HG03175 (cell line): ENCODE data around the gene ITGA8.
"Not testable (repeated sequence)": the region's sequence is repeated elsewhere in the genome, so short reads cannot be mapped to it uniquely, and the experiment has no call there.

Source experiments
- ATAC-seq: cut with Tn5 transposase; IDR thresholded peaks from one replicate; pipeline ENCODE4 v1.9.1; 2021; ENCODE audit warnings: mild to moderate bottlenecking, moderate library complexity; ENCODE audit not compliant: unreplicated experiment

ITGA8 gene

DNA sequence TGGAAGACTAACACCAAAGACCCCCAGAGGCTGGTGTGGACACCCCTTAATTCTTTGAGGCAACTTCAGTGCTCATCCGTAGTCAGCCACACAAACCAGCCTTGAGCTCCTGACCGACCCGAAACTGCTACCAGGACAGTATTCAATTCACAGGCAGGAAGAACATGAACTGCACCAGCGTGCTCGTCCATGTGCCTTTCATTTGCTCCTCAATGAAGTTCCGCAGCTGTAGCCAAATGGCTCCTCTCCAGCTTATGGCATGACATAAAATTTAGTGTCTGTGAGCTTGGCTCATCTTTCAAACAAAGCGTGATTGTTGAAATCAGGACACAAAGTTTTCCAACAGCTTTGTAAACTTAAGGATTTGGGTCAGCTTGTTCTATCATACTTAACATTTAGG is 204.5 kb downstream of the ITGA8 start:
- no peak for ATAC-seq

DNA sequence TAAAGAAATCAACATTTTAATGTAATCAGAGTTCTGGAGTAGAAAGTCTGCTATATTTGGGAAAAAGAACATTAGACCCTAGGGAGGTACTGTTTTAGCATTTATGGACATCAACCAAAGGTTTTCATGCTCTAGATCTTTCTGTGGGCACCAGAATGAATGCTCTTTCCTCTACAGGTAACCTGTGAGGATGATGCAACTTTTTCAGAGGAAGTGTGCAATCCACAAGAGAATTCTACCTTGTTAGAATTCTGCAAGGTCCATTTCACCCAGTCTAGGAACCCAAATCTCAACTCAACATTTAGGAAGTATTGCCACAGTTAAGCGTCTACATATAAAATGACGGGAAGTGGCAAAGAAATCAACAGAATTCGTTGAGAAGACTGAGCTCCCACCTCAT is 208.8 kb downstream of the ITGA8 start:
- no peak for ATAC-seq

DNA sequence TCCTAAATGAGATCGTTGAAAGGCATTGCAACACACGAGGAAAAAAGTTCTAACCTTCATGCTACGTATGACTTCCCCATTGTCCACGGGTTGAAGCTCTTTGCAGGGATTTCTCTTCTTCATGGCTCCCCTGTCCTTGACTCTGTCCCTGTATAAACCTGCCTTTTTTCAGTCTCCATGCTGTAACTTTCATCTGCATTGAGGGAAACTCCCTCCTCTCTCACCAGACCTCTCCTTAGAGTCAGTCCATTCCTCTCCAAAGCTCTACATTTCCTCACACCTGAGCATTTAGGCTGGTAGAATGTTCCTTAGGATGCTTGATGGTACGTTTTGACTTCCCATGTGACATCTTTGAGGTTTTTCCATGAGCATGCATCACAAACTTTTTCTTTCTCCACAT is 214.4 kb downstream of the ITGA8 start:
- no peak for ATAC-seq

DNA sequence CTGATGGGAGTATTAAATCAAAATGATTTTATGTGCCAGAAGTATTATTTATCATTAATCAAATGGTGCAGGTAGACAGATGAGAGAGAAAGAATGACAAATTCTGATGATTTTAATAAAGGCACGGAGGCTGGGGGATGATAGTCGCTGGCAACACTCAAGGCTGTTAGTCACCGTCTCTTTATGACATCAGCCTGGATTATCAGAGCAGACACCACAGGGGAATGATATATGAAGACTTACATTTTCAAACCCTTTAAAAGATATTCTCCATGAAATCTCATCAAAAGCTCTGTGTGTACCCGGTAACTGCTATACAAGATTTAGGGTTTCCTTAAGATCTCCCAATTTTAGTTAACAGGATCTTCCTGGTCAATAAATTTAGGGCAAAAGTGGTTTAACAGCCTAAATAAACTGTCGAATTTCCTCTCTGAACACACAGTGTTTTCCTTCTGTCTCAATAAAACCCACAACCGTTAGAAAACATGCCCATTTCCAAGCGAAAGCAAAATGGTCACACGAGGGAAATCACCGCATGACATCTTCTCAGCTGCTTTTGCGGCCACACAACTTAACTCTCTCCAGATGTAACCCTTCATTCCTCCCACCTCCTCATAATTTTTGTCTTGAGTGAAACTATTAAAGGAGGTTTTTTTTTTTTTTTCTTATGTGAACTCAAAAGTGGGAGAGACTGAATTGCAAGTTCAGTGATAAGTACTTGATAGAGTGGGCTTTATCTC is 215.5 kb downstream of the ITGA8 start:
- ATAC-seq, result no peak

DNA sequence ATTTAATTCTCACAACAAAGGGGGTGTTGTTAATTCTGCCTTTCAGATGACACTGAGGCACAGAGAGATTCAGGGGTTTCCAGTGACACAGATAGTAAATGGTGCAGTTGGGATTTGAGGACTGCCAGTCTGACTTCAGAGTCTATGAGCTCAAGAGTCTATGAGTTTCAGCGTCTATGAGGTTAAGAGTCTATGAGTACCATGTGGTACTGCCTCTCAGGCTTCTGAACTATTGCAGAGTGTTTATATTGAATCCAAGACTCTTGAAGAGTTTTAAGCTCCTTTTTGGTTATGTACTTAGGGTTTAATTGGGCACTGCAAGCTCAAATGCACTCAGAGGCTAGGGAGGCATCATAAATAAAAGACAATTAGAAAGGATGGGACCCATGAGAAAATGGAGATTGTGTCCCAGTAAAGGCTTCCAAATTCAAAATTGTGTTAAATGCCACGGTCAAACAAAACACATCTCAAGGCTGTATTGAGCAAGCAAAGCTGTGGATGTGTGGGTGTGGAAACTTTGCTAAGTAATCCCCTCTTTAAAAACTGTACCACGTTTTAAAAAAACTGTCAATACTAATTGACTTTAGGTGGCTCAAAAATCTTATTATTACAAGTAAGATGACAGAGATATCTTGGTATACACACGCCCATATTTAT is 224.7 kb downstream of the ITGA8 start:
- ATAC-seq, result no peak

DNA sequence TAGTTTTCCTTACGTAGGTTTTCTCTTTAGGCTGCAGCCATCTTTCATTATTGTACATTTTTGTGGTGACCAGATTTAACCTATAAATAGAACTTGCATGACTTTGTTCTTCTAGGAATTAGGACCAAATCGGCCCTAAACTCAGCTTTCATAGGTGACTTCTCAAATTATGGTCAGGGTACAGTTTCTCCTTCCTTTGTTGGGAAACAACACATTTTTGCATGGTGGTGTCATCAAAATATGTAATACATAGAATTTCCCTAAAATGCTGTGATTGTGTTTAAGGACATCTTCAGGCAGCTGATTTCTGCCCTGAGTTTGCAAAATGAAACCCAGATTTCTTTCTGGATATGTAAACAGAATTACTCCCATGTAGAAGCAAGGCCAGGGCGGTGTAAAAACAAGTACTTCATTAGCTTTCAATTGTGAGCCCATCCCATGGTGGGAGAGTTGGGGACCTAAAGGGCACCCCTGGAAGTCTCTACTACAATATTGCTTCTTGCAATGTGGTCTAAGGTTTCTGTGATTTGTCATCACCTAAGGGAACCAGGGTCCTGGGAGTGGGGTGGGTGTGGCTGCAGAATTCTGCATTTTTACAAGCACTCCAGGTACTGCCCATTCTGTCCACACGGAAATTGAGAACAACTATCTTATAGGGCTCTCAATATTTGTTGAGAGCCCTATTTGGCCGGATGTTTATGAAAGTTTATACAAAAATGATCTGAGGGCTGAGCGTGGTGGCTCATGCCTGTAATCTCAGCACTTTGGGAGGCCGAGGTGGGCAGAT is 227.7 kb downstream of the ITGA8 start:
- no peak for ATAC-seq

DNA sequence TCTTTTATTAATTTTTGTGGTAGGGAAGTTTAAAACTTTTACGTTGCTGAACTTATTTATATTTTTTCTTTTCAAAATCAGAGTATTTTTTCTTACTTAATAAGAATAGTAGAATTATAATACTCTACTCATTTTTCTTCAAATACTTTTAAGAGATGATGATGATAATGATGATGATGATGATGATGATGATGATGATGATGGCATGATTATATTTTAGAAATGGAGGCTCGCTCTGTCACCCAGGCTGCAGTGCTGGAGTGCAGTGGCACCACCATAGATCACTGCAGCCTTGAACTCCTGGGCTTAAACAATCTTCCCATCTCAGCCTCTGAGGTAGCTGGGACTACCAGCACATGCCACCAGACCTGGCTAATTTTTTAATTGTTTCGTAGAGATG is 230.3 kb downstream of the ITGA8 start:
- no peak for ATAC-seq

DNA sequence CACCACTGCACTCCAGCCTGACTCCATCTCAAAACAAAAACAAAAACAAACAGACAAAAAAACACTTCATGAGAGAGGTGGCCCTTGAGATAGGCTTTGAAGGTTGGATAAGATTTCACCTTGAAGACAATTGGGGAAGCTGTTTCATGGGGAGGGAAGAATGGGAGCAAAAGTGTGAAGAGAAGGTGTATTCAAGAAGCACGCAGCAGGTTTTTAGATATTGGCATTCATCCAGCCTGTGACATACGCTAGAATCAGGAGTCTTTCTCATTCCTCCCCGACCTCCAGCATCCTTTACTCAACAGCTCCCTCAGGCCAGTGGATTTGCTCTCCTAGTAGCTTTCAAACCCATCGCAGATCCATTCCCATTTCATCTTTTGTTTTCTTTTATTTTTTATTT is 232.3 kb downstream of the ITGA8 start:
- no peak for ATAC-seq

DNA sequence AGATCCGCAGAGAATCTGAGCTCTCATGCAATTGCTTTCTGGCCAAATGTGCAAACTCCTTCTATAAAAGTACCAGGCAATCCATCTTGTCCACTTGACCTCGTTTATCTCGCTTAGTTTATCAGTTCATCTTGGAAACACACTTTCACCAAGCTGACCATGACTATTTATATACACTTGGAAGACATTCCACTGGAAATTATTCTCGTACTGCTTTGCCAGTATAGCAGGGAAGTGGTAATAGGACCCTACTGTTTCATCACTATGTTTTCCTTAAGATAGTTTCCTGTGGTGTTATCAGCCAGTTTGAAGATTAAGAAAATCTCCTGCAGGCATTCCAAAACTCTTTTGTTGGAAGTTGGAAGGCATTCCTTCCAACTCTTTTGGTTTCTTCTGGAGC is 233.3 kb downstream of the ITGA8 start:
- ATAC-seq, result no peak

DNA sequence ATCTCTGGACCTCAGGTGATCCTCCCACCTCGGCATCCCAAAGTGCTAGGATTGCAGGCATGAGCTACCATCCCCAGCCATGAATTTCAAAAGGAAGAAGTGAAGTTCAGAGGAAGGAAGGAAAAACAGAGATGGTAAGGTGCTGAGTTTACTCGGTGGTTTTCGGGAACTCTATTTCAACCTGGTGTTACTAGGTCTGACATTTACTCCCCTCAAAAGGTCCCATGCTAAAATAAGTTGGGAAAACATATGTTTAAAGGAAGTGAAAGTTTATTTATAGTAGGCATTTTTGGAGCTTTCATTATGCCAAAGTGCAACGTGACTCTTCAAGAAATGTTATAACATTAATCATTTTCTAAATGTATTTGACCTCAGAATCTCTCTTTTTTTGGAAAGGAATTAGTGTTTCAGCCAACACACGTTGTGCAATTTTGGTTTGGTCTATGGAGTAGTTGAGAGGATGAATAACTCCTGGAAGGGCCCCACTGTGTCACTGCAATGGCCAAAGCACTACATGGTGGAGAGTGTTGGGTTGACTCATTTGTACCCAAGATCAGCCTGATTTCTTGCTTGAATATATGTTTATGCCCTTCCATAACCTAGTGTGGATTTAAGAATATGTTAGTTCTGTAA is 233.9 kb downstream of the ITGA8 start:
- ATAC-seq, result no peak

DNA sequence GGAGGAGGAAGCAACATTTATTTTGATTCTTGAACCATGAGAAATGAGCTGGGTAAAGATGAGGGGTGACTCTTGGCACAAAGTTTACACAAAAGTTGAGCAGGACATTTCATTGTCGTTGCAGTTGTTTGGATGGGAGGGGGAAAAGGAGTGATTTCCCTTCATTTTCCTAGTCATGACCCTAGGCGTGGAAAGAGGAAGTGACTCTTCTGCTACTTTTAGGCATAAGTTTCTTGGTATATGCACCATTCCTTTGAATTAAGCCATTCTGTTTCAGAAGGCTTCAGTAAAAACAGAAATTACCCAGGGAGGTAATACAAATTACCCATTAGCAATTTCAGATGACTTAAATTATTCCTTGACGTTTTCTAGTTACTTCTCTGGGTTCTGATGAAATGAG is 234.7 kb downstream of the ITGA8 start:
- no peak for ATAC-seq

DNA sequence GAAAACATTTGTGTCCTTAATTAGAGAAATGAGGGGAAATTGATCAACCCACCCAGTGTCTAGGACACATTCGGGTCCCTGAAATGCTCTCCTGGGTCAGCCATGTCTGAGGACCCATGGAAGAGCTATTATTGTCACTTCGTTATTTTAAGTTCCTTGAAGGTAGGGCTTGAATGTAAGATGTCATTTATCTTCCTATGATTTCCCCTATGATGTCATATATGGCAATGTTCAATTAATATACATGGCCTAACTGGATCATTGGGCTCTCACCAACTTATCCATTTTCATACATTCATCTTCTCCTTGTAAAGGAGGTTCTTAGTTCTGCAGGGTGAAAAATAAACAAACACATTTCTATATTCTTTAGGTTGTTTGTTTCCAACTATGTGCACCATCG is 235.6 kb downstream of the ITGA8 start:
- ATAC-seq, result no peak

DNA sequence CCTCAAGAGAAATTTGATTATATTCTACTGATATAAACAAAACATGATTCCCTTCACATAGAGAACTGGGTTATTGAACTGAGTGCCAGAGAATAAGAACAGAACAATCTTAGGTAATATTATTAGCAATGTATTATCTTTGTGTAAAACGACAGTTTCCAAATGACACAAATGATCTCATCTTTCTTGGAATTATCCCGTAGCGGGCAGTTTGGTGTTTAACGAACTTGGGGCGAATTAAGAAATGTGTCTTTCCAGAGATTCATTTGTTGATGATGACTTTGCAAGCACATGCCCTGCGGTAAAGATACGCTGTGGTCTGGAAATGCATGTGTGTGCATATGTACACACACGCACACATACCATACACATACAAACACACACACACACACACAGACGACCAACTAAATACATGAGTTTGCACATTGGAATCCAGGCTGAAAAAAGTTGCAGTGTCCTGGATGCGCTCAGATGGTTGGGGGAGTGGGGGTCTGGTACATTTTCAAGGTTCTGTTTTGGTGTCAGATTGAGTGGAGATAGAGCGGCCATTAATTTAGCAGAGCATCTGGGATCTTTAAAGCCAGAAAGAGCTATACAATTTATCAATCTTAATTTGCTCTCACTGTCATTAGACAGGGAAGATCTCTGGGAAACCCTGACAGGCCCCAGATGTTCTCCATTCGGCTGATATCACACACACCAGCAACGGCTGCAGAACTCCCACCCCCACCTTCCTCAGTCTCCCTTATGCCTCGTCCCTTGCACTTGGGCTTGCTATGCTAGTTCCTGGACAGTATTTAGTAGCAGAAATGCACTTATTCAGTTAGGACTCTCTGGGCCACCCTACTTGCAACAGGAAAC is 236.3 kb downstream of the ITGA8 start:
- ATAC-seq, result no peak

DNA sequence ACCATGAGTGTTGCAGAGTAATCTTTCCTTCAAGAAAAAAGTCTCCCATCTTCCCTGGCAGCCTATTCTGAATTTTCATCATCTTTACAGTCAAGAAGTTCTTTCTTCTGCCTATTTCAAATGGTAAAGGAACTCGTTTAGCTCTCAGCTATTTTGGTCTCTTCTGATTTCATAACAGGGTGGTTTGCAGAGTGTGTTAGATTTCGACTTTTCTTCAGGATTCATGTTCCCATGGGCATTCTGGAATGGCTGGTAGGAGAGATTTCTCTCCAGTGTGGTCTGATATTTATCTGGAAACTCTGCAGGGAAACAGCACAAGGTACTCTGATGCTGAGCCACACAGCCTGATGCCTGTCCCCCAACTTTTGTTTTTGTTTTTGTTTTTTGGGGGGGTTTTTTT is 237.6 kb downstream of the ITGA8 start:
- ATAC-seq, result no peak

DNA sequence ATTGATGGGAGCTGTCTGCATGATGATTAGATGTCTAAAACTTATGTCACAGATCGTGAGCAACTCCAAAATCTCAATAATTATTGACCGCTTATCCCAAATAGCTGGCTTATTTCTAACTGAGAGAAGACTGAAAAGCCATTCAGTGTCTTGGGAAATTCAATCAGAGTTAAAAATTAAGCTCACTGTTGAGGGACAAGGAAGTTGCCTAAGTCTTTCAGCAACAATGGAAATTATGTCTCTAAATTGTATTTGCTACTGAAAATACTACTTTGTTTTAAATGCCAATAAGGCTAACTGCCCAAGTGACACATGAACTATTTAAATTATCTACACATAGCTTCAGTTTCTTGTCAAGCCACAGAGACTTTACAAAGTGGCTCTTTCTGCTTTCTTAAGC is 240.8 kb downstream of the ITGA8 start:
- no peak for ATAC-seq

DNA sequence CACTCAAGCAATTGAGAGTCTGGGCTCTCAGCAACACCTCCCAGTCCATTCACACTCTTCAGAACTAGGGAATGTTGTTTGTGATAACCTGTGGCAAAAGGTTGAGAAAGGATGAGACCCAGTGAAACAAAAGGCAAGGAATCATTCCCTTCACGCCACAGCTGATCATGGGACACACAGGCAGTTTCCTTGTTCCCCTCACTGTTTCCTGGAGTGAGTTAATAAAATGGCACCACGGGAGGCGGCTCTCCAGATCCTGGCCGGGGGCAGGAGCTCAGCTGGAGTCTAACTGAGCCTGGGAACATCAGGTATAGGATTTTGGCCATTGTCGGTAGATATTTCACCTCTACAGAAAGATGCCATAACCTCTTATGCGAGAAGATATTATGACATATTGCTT is 241.3 kb downstream of the ITGA8 start:
- no peak for ATAC-seq

DNA sequence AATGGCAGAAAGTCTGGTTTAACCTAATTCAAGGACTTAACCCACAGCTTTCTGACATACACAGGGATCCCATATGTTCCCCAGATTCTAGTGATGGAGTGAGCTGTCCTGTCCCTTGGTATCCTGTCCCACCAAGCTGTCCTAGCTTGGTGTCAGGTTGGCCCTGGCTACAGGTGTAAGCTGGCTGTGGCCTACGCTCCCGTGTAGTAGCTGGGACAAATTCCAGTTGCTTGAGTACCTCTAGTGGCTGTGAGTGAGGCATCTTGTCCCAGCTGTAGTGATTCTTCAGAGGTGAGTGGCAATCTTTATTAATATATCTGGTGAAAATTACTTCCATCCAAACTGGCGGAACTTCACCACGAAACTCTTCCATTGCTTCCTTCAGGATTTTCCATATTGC is 243.4 kb downstream of the ITGA8 start:
- no peak for ATAC-seq

DNA sequence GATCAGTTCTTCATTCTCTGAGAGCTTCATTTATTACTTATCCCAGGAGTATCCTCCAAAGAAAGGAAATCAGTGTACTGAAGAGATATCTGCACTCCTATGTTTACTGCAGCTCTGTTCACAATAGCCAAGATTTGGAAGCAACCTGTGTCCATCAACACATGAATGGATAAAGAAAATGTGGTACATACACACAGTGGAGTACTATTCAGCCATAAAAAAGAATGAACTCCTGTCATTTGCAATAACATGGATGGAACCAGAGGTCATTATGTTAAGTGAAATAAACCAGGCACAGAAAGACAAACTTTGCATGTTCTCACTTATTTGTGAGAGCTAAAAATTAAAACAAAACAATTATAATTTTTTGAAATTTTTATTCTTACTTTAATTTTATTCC is 244.3 kb downstream of the ITGA8 start:
- not testable (repeated sequence) for ATAC-seq

DNA sequence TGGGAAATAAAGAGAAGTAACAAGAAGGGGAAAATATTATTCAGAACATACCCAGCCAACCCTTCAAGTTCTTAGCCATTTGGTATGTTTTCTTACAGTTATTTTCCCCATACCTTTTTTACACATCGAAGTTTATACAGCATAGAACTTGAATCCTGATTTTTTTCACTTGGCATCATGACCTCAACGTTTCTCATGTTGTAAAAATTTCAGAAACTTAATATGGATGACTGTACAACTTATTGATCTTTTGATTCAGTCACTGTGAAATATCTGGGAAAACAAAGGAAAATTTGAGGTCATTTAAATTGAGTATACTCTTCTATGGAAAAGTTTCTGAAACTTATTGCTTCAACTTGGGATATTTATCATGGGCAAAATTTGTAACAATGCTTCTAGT is 245.1 kb downstream of the ITGA8 start:
- ATAC-seq, result no peak

DNA sequence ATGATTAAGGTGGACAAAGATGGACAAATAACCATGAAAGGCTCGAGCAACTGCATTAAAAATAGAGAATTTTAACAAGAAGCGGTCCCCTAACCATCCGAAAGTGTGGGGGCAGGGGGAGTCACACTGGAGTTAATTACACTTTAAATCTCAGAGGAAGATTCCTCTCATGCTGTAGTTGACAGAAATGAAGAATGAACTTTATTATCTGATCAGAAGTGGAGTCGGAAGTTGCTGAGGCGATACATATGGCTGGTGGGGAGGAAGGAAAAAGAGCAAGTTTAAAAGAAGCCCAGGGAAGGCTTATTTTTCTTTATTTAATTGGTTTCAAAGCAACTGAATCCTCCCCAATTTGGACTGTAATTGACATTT is 246.3 kb downstream of the ITGA8 start:
- no peak for ATAC-seq
